Colon (tissue), 2 donors: ENCODE measurements around the gene ELF3.
"Not testable (repeated sequence)": the region's sequence is repeated elsewhere in the genome, so short reads cannot be mapped to it uniquely, and the experiment has no call there.

ENCODE experiments used
- FAIRE-seq: peaks from 2 replicates; lab custom pipeline; 2012; peaks lifted over from hg19 to GRCh38; lab: Jason Lieb, UNC
- donor health status: control.
- donor health status: control.

The ELF3 gene

GRCh38 chr1:202036595-202037387 is 26.4 kb downstream of the ELF3 start:
- no peak for FAIRE-seq

GRCh38 chr1:202037706-202038296 is 27.4 kb downstream of the ELF3 start:
- no peak for FAIRE-seq

DNA sequence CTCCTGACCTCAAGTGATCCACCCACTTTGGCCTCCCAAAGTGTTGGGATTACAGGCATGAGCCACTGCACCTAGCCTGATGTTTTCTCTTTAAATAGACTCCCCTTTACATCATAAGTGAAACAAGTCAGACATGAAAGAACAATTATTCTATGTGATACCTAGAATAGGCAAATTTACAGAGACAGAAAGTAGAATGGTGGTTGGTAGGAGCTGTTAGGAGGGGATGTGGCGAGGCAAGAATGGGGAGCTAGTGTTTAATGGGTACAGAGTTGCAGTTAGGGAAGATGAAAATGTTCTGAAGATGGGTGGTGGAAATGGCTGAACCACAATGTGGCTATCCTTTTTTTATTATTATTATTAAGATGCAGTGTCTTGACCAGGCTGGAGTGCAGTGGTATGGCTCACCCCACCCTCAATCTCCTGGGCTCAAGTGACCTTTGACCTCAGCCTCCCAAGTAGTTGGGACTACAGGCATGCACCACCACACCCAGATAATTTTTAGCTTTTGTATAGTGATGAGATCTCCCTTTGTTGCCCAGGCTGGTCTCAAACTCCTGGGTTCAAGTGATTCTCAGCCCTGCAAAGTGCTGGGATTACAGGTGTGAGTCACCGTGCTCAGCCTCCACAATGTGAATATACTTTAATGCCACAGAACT is 28.4 kb downstream of the ELF3 start:
- no peak for FAIRE-seq

DNA sequence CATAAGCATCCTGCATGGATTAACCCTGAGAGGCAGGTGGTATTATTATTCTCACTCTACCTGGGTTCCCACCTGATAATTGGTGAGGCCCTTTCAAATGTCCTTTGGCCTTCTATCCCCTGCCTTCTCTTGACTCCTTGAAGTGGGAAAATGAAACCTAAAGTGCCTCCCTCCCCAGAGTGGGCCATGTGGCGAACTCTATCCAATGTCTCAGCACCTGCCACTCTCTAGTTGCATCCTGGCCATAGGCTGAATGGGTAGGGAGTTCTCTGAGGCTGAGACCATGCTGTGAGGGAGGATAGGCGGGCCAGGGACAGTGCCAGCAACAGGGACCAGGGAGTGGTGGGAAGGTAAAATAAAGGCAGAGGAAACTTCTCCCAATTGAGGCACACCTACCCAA is 35.3 kb downstream of the ELF3 start:
- no peak for FAIRE-seq

DNA sequence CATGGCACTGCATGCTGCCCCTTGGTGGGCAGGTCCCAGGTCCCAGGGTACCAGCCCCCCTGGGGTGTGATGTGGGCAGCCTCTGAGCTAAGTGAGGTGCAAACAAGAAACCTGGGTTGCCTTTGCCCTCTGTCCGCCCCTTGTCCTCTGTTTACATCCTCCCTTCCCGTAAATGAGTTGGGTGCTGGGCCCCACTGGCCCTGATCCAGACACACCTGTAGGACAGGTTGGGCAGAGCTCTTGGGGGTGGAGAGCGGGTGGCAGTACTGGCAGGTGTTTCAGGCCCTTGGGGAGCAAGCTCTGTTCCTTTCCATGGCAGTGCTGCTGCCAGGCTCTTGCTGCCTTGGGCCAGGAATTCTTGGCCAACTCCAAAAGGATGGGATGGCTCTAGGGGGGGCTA is 35.8 kb downstream of the ELF3 start:
- no peak for FAIRE-seq

- FAIRE-seq, result no peak
These were observed 36.6 kb downstream of the ELF3 start for GRCh38 chr1:202046748-202047708.

GRCh38 chr1:202047977-202048376 is 37.6 kb downstream of the ELF3 start:
- FAIRE-seq, result no peak

- no peak for FAIRE-seq
These were observed 38.7 kb downstream of the ELF3 start for GRCh38 chr1:202049129-202049528.

DNA sequence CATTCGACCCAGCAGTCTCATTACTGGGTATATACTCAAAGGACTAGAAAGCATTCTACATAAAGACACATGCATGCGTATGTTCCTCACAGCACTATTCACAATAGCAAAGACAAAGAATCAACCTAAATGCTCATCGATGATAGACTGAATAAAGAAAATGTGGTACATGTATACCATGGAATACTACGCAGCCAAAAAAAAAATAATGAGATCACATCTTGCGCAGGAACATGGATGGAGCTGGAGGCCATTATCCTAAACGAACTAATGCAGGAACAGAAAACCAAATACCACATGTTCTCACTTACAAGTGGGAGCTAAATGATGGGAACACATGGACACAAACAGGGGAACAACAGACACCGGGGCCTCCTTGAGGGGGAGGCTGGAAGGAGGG is 43.7 kb downstream of the ELF3 start:
- FAIRE-seq, result no peak

DNA sequence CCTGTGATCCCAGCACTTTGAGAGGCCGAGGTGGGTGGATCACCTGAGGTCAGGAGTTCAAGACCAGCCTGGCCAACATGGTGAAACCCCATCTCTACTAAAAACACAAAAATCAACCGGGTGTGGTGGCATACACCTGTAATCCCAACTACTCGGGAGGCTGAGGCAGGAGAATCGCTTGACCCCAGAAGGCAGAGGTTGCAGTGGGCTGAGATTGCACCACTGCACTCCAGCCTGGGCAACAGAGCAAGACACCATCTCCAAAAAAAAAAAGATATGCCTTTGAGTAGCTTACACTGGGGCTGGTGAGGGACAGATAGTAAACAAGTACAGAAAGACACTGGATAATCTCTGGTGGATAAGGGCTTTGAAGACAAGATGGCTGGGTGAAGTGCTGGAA is 44.3 kb downstream of the ELF3 start:
- FAIRE-seq, result not testable (repeated sequence)

GRCh38 chr1:202056644-202057334 is 46.4 kb downstream of the ELF3 start:
- FAIRE-seq, result no peak

GRCh38 chr1:202057335-202057704 is 46.9 kb downstream of the ELF3 start:
- FAIRE-seq, result not testable (repeated sequence)

- FAIRE-seq, result no peak
These were observed 47.9 kb downstream of the ELF3 start for GRCh38 chr1:202058001-202058908.

- no peak for FAIRE-seq
These were observed 50.7 kb downstream of the ELF3 start for GRCh38 chr1:202061055-202061454.

GRCh38 chr1:202061787-202062186 is 51.4 kb downstream of the ELF3 start:
- not testable (repeated sequence) for FAIRE-seq

DNA sequence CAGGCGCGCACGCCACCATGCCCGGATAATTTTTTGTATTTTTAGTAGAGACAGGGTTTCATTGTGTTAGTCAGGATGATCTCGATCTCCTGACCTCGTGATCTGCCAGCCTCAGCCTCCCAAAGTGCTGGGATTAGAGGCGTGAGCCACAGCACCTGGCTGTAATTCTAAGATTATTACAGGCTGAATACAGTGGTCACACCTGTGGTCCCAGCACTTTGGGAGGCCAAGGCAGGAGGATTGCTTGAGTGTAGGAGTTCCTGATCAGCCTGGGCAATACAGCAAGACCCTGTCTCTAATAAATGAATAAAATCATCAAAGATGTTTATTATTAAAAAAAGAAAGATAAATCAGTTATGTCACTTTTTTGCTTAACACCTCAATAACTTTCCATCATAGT is 52.2 kb downstream of the ELF3 start:
- FAIRE-seq, result not testable (repeated sequence)

GRCh38 chr1:202063093-202063492 is 52.7 kb downstream of the ELF3 start:
- FAIRE-seq, result no peak

- FAIRE-seq, result not testable (repeated sequence)
These were observed 54.5 kb downstream of the ELF3 start for GRCh38 chr1:202064889-202065312.
